Measurements from ENCODE around the gene MATCAP1. TPM values are rescaled to one million over a fixed set of nuclear protein-coding genes. Genes with fewer than 3 reads are reported as not detected.

MATCAP1 gene
- total and polyA plus RNA-seq, 2 of the 4 experiments (the other 2 are of a cell fraction) = 8.2 to 43.9 TPM

DNA sequence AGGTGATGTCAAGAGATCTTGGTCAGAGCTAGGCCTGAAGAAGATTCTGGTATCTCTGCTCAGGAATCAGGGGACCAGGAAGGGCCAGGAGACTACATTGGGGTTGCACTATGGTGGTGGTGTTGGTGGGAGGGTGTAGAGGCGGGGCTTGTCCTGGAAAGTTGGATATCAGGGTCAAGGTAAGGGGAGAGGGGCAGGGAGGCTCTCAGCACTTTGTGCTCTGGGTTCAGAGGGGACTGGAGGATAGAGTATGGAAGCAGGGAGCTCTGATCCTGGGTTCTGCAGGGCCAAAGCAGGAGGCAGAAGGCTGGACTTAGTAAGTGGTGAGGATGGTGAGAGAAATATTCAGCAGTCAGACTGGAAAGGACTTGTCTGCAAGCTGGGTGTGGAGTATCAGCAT lies 10.4 kb downstream of the MATCAP1 start:
- Histone ChIP-seq H4K91ac (ENCODE audit: insufficient read depth, low read depth, low read length) (peak overlapping the region; percentile 24; the same call in 1 of the 2 replicates), H3K27me3 (ENCODE audit: control insufficient read depth, insufficient read depth, low read length) (no peaks in the 10 kb centered on the region), H2BK15ac (ENCODE audit: low read depth, low read length) (no peak overlapping the region), H2AK5ac (ENCODE audit: low read depth, low read length) (peak overlapping the region; percentile 43), H4K5ac (ENCODE audit: low read depth, low read length) (peak overlapping the region; percentile 9), H4K20me1 (ENCODE audit: insufficient read depth, low read length) (peaks cover 13% of the 10 kb centered on the region; the same call in 1 of the 2 replicates), H3K4ac (ENCODE audit: low read depth, low read length) (peak overlapping the region; percentile 33), H2AK9ac (replicated peaks; ENCODE audit: low read depth, low read length, poor library complexity) (peak overlapping the region; percentile 95), H3K9ac (ENCODE audit: low read depth, low read length) (peak overlapping the region; percentile 7), H3K4me1 (ENCODE audit: control insufficient read depth, insufficient read depth, low read length) (peaks cover 35% of the 10 kb centered on the region), H3K4me3 (ENCODE audit: insufficient read depth, low read depth, low read length) (peak overlapping the region; percentile 36; the same call in 1 of the 2 replicates), H3K9me3 (ENCODE audit: control insufficient read depth, insufficient read depth, low read length) (no peaks in the 10 kb centered on the region), H3K56ac (ENCODE audit: extremely low read depth, insufficient read depth, low read length) (no peak overlapping the region), H3K18ac (ENCODE audit: low read depth, low read length) (peak overlapping the region; percentile 0; the same call in 1 of the 2 replicates), H3K79me1 (ENCODE audit: low read depth in 1 of 2, low read length in 2 of 2) (peaks cover 17 to 46% of the 10 kb centered on the region in 2 experiments; a peak in 3 of 4 replicates), H2BK5ac (ENCODE audit: low read depth, low read length, poor library complexity, severe bottlenecking) (peak overlapping the region; percentile 6), H3K9me1 (ENCODE audit: insufficient read depth, low read length) (peaks cover 20% of the 10 kb centered on the region), H2AFZ (replicated peaks; ENCODE audit: low read length, poor library complexity) (peak overlapping the region; percentile 93), H3K14ac (replicated peaks; ENCODE audit: low read depth, low read length) (peak overlapping the region; percentile 54; the same call in 1 of the 2 replicates), H3K23ac (ENCODE audit: low read depth, low read length) (peak overlapping the region; percentile 53), H3K36me3 (ENCODE audit: control insufficient read depth, insufficient read depth, low read length) (peaks cover 11% of the 10 kb centered on the region; the same call in 1 of the 2 replicates), H2BK20ac (ENCODE audit: low read depth, low read length) (no peak overlapping the region), H4K8ac (ENCODE audit: low read depth in 2 of 2, low read length in 2 of 2) (peak overlapping the region; percentile 36 to 72; a peak in 2 of 4 replicates), H3K27ac (ENCODE audit: insufficient read depth, low read length) (no peak overlapping the region), H2BK120ac (ENCODE audit: low read depth, low read length) (no peak overlapping the region), H3K4me2 (ENCODE audit: low read depth, low read length) (peak overlapping the region; percentile 76)
- ATAC-seq (ENCODE audit: low read depth) = no peak
- intact Hi-C loops (cut with micrococcal nuclease) (no loop called here), in situ Hi-C loops (cut with MboI; ENCODE audit: low sequenced_read_pairs) (no loop called here), dilution Hi-C loops (cut with HindIII; ENCODE audit: low sequenced_read_pairs, unreplicated experiment) (no loop called here)
- DNase-seq = no peak
- BruUV-seq (replicated peaks) = no TSS peak
- TF ChIP-seq MXI1 (IDR thresholded peaks at IDR 0.05; ENCODE audit: borderline replicate concordance, low read depth, low read length) = no peak
- TF ChIP-seq RAD21 (IDR thresholded peaks at IDR 0.05; ENCODE audit: low read length) = no peak
- TF ChIP-seq CHD1 (IDR thresholded peaks at IDR 0.05; ENCODE audit: low read depth, low read length) = no peak
- TF ChIP-seq MAFK (IDR thresholded peaks at IDR 0.05; ENCODE audit: low read depth, low read length) = no peak
- TF ChIP-seq, protein P1, sequence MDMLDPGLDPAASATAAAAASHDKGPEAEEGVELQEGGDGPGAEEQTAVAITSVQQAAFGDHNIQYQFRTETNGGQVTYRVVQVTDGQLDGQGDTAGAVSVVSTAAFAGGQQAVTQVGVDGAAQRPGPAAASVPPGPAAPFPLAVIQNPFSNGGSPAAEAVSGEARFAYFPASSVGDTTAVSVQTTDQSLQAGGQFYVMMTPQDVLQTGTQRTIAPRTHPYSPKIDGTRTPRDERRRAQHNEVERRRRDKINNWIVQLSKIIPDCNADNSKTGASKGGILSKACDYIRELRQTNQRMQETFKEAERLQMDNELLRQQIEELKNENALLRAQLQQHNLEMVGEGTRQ (IDR thresholded peaks at IDR 0.05; ENCODE audit: low read depth, low read length) = no peak
- TF ChIP-seq BHLHE40 (IDR thresholded peaks at IDR 0.05; ENCODE audit: low read depth, low read length) = no peak
- TF ChIP-seq, protein P2, sequence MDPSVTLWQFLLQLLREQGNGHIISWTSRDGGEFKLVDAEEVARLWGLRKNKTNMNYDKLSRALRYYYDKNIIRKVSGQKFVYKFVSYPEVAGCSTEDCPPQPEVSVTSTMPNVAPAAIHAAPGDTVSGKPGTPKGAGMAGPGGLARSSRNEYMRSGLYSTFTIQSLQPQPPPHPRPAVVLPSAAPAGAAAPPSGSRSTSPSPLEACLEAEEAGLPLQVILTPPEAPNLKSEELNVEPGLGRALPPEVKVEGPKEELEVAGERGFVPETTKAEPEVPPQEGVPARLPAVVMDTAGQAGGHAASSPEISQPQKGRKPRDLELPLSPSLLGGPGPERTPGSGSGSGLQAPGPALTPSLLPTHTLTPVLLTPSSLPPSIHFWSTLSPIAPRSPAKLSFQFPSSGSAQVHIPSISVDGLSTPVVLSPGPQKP (IDR thresholded peaks at IDR 0.05; ENCODE audit: borderline replicate concordance, low read depth, low read length) = no peak
- TF ChIP-seq POLR2A (IDR thresholded peaks at IDR 0.05; ENCODE audit: low read depth, low read length) = no peak
- TF ChIP-seq MAZ (IDR thresholded peaks at IDR 0.05; ENCODE audit: borderline replicate concordance, low read depth, low read length) = no peak
- no peak for TF ChIP-seq NFE2L2 (IDR thresholded peaks at IDR 0.05; ENCODE audit: low read depth, low read length)
- no peak for TF ChIP-seq SMC3 (IDR thresholded peaks at IDR 0.05; ENCODE audit: low read depth, low read length)
- TF ChIP-seq CEBPB (IDR thresholded peaks at IDR 0.05; ENCODE audit: low read depth, low read length) = no peak
- TF ChIP-seq RFX5 (IDR thresholded peaks at IDR 0.05; ENCODE audit: low read depth, low read length) = no peak
- TF ChIP-seq FOS (IDR thresholded peaks at IDR 0.05; ENCODE audit: low read depth, low read length) = no peak
- CTCF ChIA-PET = interaction anchor here (1.1 kb wide), 1 partner anchor 18 kb away, joined by 4 read pairs; no protein-coding TSS in a partner anchor
- POLR2A ChIA-PET (ENCODE audit: unreplicated experiment) = no interaction called here
- no CpG with 5 or more reads among the region's 1 CpG for WGBS, 2 experiments (ENCODE audit: extremely low coverage in 2 of 2, insufficient read length in 1 of 2)

Data from IMR-90 (cell line).